Bronchial epithelial cell (primary cell): Measurements from ENCODE around the gene GREM2. TPM values are rescaled to one million over a fixed set of nuclear protein-coding genes. Genes with fewer than 3 reads are reported as not detected.

Experiments
- DNase-seq: peaks from one replicate; pipeline ENCODE4 v3.0.0-alpha.2; 2010; ENCODE audit warnings: low read depth
- FAIRE-seq: peaks from 2 replicates; lab custom pipeline; 2011; peaks lifted over from hg19 to GRCh38; lab: Jason Lieb, UNC
- H3K27me3 ChIP-seq: 2 replicates; pipeline ENCODE4 v1.5.1; 2011; ENCODE audit warnings: low read length; ENCODE audit not compliant: control insufficient read depth, insufficient read depth
- H3K36me3 ChIP-seq: 2 replicates; pipeline ENCODE4 v1.5.1; 2011; ENCODE audit warnings: low read length; ENCODE audit not compliant: control insufficient read depth, insufficient read depth
- H3K4me3 ChIP-seq: 2 replicates; pipeline ENCODE4 v1.5.1; 2011; ENCODE audit warnings: mild to moderate bottlenecking, low read depth, low read length, control low read depth
- CTCF ChIP-seq: IDR thresholded peaks from 2 replicates; pipeline ENCODE4 v1.5.1; 2011; ENCODE audit warnings: mild to moderate bottlenecking, moderate library complexity, low read length, control low read depth, inconsistent platforms; ENCODE audit not compliant: insufficient read depth, severe bottlenecking
- total RNA-seq: library from RNA; depleted of rRNA; stranded (reverse); fragments of >200 nt; gene quantifications from 2 replicates; pipeline ENCODE4 v1.2.1, GENCODE V29; 2014

Gene GREM2
- total RNA-seq, 1 donor from 2014 or later, result not detected

- H3K27me3 ChIP-seq, result no peaks in the 10 kb centered on the region
- TF ChIP-seq CTCF, result no peak
- DNase-seq, result no peak
- H3K36me3 ChIP-seq, result no peaks in the 10 kb centered on the region
- FAIRE-seq, result no peak
- H3K4me3 ChIP-seq, result no peak overlapping the region
Observed at GRCh38 chr1:240559781-240560180, 52.2 kb downstream of the GREM2 start.

- TF ChIP-seq CTCF, result no peak
- no peak for DNase-seq
- Histone ChIP-seq H3K36me3 (no peaks in the 10 kb centered on the region), H3K27me3 (no peaks in the 10 kb centered on the region), H3K4me3 (no peak overlapping the region)
- no peak for FAIRE-seq
Observed at GRCh38 chr1:240555524-240555923, 56.4 kb downstream of the GREM2 start.

GRCh38 chr1:240553351-240553750 lies 58.6 kb downstream of the GREM2 start:
- TF ChIP-seq CTCF, result no peak
- DNase-seq, result no peak
- no peak for FAIRE-seq
- no peaks in the 10 kb centered on the region for H3K27me3 ChIP-seq
- no peak overlapping the region for H3K4me3 ChIP-seq
- no peaks in the 10 kb centered on the region for H3K36me3 ChIP-seq

- no peaks in the 10 kb centered on the region for H3K27me3 ChIP-seq
- no peaks in the 10 kb centered on the region for H3K36me3 ChIP-seq
- no peak overlapping the region for H3K4me3 ChIP-seq
- no peak for TF ChIP-seq CTCF
- DNase-seq (no peak), FAIRE-seq (no peak)
Observed at GRCh38 chr1:240539769-240540414, 72.1 kb downstream of the GREM2 start.

GRCh38 chr1:240538776-240539430 lies 73.1 kb downstream of the GREM2 start:
- no peak for TF ChIP-seq CTCF
- Histone ChIP-seq H3K36me3 (no peaks in the 10 kb centered on the region), H3K4me3 (no peak overlapping the region), H3K27me3 (no peaks in the 10 kb centered on the region)
- no peak for FAIRE-seq
- DNase-seq, result no peak
